ENCODE results near the gene PLD3. TPM values are rescaled to one million over a fixed set of nuclear protein-coding genes. Genes with fewer than 3 reads are reported as not detected.

Gene PLD3
- total RNA-seq, 1 experiment from 2014 or later: 146 TPM

DNA sequence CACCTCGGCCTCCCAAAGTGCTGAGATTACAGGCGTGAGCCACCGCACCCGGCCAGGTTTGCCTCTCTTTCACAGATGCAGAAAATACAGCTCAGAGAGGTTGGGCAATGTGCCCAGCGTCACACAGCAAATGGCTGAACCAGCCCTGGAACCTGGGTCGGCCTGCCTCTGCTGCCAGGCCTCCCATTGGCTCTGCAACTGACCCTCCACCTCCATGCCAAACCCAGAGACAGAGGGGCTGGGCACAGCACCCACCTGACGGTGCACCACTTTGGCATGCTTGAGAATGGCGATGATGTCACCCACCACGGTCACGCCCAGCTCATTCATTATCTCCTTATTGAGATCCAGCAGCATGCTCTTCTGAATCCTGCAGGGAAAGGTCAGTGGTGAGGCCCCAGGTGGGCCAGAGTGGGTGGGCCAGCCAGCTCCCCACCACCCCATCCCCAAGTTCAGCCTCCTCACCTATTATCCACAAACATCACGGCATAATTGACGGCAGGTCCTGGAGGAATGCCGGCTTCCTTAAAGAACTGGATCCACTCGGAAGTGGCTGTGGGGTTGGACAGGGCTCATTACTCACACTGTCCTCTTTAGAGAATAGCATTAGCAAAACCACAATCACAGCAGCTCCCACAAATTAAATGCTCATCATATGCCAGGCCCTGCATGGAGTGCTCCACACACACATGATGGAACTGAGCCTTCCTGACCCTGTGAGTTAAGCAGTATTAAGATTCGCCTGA lies 12.5 kb upstream of the PLD3 start:
- no peak for DNase-seq
- Histone ChIP-seq H3K9me2 (ENCODE audit: insufficient read depth) (no peaks in the 10 kb centered on the region), H2AFZ (no peak overlapping the region), H3K79me2 (ENCODE audit: low read depth) (no peaks in the 10 kb centered on the region), H4K20me1 (ENCODE audit: insufficient read depth) (no peaks in the 10 kb centered on the region), H3K4me3 (no peak overlapping the region), H3K4me2 (no peak overlapping the region), H3K4me1 (replicated peaks; ENCODE audit: insufficient read depth) (no peaks in the 10 kb centered on the region), H3K36me3 (ENCODE audit: low read depth) (0 out of 2 replicates have a peak, but pooled peaks cover 3% of the 10 kb centered on the region), H3K27me3 (ENCODE audit: insufficient read depth, low read depth) (no peaks in the 10 kb centered on the region), H3F3A (ENCODE audit: insufficient read depth, low read depth) (no peaks in the 10 kb centered on the region), H3K9me3 (ENCODE audit: insufficient read depth, low read depth) (no peaks in the 10 kb centered on the region), H3K27ac (no peak overlapping the region)
- BruUV-seq (replicated peaks): no TSS peak
- CTCF ChIA-PET: no interaction called here
- no peak for TF ChIP-seq CTCF (conservative IDR thresholded peaks at IDR 0.05)
- TF ChIP-seq EZH2 (IDR thresholded peaks at IDR 0.05; ENCODE audit: low read depth): no peak
- intact Hi-C loops (cut with micrococcal nuclease; ENCODE audit: unreplicated experiment): no loop called here
- POLR2A ChIA-PET (ENCODE audit: unreplicated experiment): interaction anchor here (0.6 kb wide), 1 partner anchor 126 kb away, joined by 36 read pairs; no protein-coding TSS in a partner anchor

- H3K4me2 ChIP-seq: no peak overlapping the region
- no TSS peak for BruUV-seq (replicated peaks)
- H3K9me3 ChIP-seq (ENCODE audit: insufficient read depth, low read depth): no peaks in the 10 kb centered on the region
- DNase-seq: no peak
- H2AFZ ChIP-seq: no peak overlapping the region
- H3F3A ChIP-seq (ENCODE audit: insufficient read depth, low read depth): no peaks in the 10 kb centered on the region
- CTCF ChIA-PET: no interaction called here
- no peaks in the 10 kb centered on the region for H3K9me2 ChIP-seq (ENCODE audit: insufficient read depth)
- 0 out of 2 replicates have a peak, but pooled peaks cover 3% of the 10 kb centered on the region for H3K36me3 ChIP-seq (ENCODE audit: low read depth)
- H3K4me1 ChIP-seq (replicated peaks; ENCODE audit: insufficient read depth): no peaks in the 10 kb centered on the region
- H3K79me2 ChIP-seq (ENCODE audit: low read depth): no peaks in the 10 kb centered on the region
- no peaks in the 10 kb centered on the region for H3K27me3 ChIP-seq (ENCODE audit: insufficient read depth, low read depth)
- intact Hi-C loops (cut with micrococcal nuclease; ENCODE audit: unreplicated experiment): no loop called here
- POLR2A ChIA-PET (ENCODE audit: unreplicated experiment): interaction anchor here (0.6 kb wide), 1 partner anchor 126 kb away, joined by 36 read pairs; no protein-coding TSS in a partner anchor
- no peaks in the 10 kb centered on the region for H4K20me1 ChIP-seq (ENCODE audit: insufficient read depth)
- TF ChIP-seq CTCF (conservative IDR thresholded peaks at IDR 0.05): no peak
- TF ChIP-seq EZH2 (IDR thresholded peaks at IDR 0.05; ENCODE audit: low read depth): no peak
- H3K4me3 ChIP-seq: no peak overlapping the region
- no peak overlapping the region for H3K27ac ChIP-seq
Measured at GRCh38 chr19:40336601-40336900, 11.9 kb upstream of the PLD3 start.

GRCh38 chr19:40337107-40337506 lies 11.4 kb upstream of the PLD3 start:
- ChIA-PET CTCF (no interaction called here), POLR2A (ENCODE audit: unreplicated experiment) (no interaction called here)
- no TSS peak for BruUV-seq (replicated peaks)
- no peak for TF ChIP-seq EZH2 (IDR thresholded peaks at IDR 0.05; ENCODE audit: low read depth)
- no peak for TF ChIP-seq CTCF (conservative IDR thresholded peaks at IDR 0.05)
- DNase-seq: no peak
- H3K4me2 ChIP-seq: no peak overlapping the region
- H3K27ac ChIP-seq: no peak overlapping the region
- intact Hi-C loops (cut with micrococcal nuclease; ENCODE audit: unreplicated experiment): no loop called here
- no peaks in the 10 kb centered on the region for H3K9me3 ChIP-seq (ENCODE audit: insufficient read depth, low read depth)
- H3K4me1 ChIP-seq (replicated peaks; ENCODE audit: insufficient read depth): no peaks in the 10 kb centered on the region
- H4K20me1 ChIP-seq (ENCODE audit: insufficient read depth): no peaks in the 10 kb centered on the region
- no peak overlapping the region for H2AFZ ChIP-seq
- H3K79me2 ChIP-seq (ENCODE audit: low read depth): no peaks in the 10 kb centered on the region
- no peaks in the 10 kb centered on the region for H3K27me3 ChIP-seq (ENCODE audit: insufficient read depth, low read depth)
- 0 out of 2 replicates have a peak, but pooled peaks cover 3% of the 10 kb centered on the region for H3K36me3 ChIP-seq (ENCODE audit: low read depth)
- H3K4me3 ChIP-seq: no peak overlapping the region
- no peaks in the 10 kb centered on the region for H3K9me2 ChIP-seq (ENCODE audit: insufficient read depth)
- no peaks in the 10 kb centered on the region for H3F3A ChIP-seq (ENCODE audit: insufficient read depth, low read depth)

Measured in PC-9 (cell line).